PC-3 (cell line): ENCODE results near the gene BTBD19. TPM values are rescaled to one million over a fixed set of nuclear protein-coding genes. Genes with fewer than 3 reads are reported as not detected.

Experiments
- ATAC-seq: fragments of 200-7000 bp; cut with Tn5 transposase; 2 replicates; pipeline ENCODE4 v1.9.1; 2020; ENCODE audit warnings: mild to moderate bottlenecking, moderate library complexity
- BruUV-seq: library from RNA; stranded (reverse); fragments of 400-500 nt; replicated peaks from 2 replicates; lab custom pipeline; 2021; lab: Mats Ljungman, UMichigan
- CTCF ChIA-PET: fragments of 300-600 bp; sonication (Branson Sonifier 250); formaldehyde crosslinking; loops from one replicate; lab custom pipeline; 2022; ENCODE audit warnings: antibody characterized with exemption; lab: Charles Lee
- POLR2A ChIA-PET: fragments of 300-600 bp; sonication (Branson Sonifier 250); formaldehyde crosslinking; loops from one replicate; lab custom pipeline; 2022; ENCODE audit warnings: antibody characterized with exemption; ENCODE audit not compliant: unreplicated experiment; lab: Charles Lee
- DNase-seq: peaks from one replicate; pipeline ENCODE4 v3.0.0-alpha.2; 2015
- H2AFZ ChIP-seq: fragments of 300-600 bp; sonication (generic); 2 replicates; pipeline ENCODE4 v1.6.0; 2016; ENCODE audit warnings: antibody characterized with exemption, low read length
- H3F3A ChIP-seq: fragments of 300-600 bp; sonication (generic); one replicate; pipeline ENCODE4 v1.6.0; 2017; ENCODE audit warnings: antibody characterized with exemption, low read length, control low read depth, mild to moderate bottlenecking; ENCODE audit not compliant: unreplicated experiment
- H3K27ac ChIP-seq: fragments of 300-600 bp; sonication (generic); 2 replicates; pipeline ENCODE4 v1.5.1; 2016; ENCODE audit warnings: mild to moderate bottlenecking, low read length
- H3K27me3 ChIP-seq: fragments of 300-600 bp; sonication (generic); 2 replicates; pipeline ENCODE4 v1.6.1; 2016; ENCODE audit warnings: low read length, mixed read lengths
- H3K36me3 ChIP-seq: fragments of 300-600 bp; sonication (generic); 2 replicates; pipeline ENCODE4 v1.6.1; 2016; ENCODE audit warnings: low read depth, mixed run types, low read length, mixed read lengths
- H3K4me1 ChIP-seq: fragments of 300-600 bp; sonication (generic); 2 replicates; pipeline ENCODE4 v1.5.1; 2016; ENCODE audit warnings: low read length; ENCODE audit not compliant: insufficient read depth
- H3K4me2 ChIP-seq: fragments of 300-600 bp; sonication (generic); 2 replicates; pipeline ENCODE4 v1.6.0; 2016; ENCODE audit warnings: low read length
- H3K4me3 ChIP-seq: fragments of 300-600 bp; sonication (generic); 2 replicates; pipeline ENCODE4 v1.5.1; 2016; ENCODE audit warnings: mild to moderate bottlenecking, low read length, mixed read lengths
- H3K79me2 ChIP-seq: fragments of 300-600 bp; sonication (generic); 2 replicates; pipeline ENCODE4 v1.6.1; 2017; ENCODE audit warnings: low read length, mixed read lengths
- H3K9ac ChIP-seq: fragments of 300-600 bp; sonication (generic); 2 replicates; pipeline ENCODE4 v1.6.0; 2016; ENCODE audit warnings: mild to moderate bottlenecking, low read length
- H3K9me2 ChIP-seq: fragments of 300-600 bp; sonication (generic); replicated peaks from 2 replicates; pipeline ENCODE4 v1.6.1; 2016; ENCODE audit warnings: mixed run types, low read length, mixed read lengths
- H3K9me3 ChIP-seq: fragments of 300-600 bp; sonication (generic); 2 replicates; pipeline ENCODE4 v1.6.1; 2016; ENCODE audit warnings: low read length, mixed read lengths
- H4K20me1 ChIP-seq: fragments of 300-600 bp; sonication (generic); 2 replicates; pipeline ENCODE4 v1.6.1; 2016; ENCODE audit warnings: low read length, mixed read lengths
- CTCF ChIP-seq: fragments of 300-600 bp; sonication (generic); conservative IDR thresholded peaks from 2 replicates; pipeline ENCODE4 v1.5.1; 2017; ENCODE audit warnings: antibody characterized with exemption, low read depth, mild to moderate bottlenecking, low read length
- EZH2 ChIP-seq: fragments of 300-600 bp; sonication (generic); IDR thresholded peaks from one replicate; pipeline ENCODE4 v1.6.1; 2017; ENCODE audit warnings: antibody characterized with exemption, mild to moderate bottlenecking, low read length; ENCODE audit not compliant: unreplicated experiment
- EZH2phosphoT487 ChIP-seq: fragments of 300-600 bp; sonication (generic); IDR thresholded peaks from 2 replicates; pipeline ENCODE4 v1.6.1; 2018; ENCODE audit warnings: mild to moderate bottlenecking, antibody characterized with exemption, low read length, borderline replicate concordance
- intact Hi-C: fragments of 100-400 bp; cut with micrococcal nuclease; formaldehyde crosslinking; loops from 2 replicates; pipeline ENCODE4 v1.9.0; 2023
- total RNA-seq: library from RNA; depleted of rRNA; stranded (reverse); fragments of >200 nt; gene quantifications from 2 replicates; pipeline ENCODE4 v1.2.3, GENCODE V29; 2014

The BTBD19 gene
- total RNA-seq, 1 experiment from 2014 or later, result 0.58 TPM

GRCh38 chr1:44806025-44806703, 2.2 kb upstream of the BTBD19 start:
- POLR2A ChIA-PET, result no interaction called here
- ATAC-seq (no peak), DNase-seq (no peak)
- H3K36me3 ChIP-seq, result peaks cover 7% of the 10 kb centered on the region; the same call in 1 of the 2 replicates
- no peak overlapping the region for H3K4me3 ChIP-seq
- peak overlapping the region; percentile 40 for H3K4me2 ChIP-seq
- H3K9ac ChIP-seq, result peak overlapping the region; percentile 87
- BruUV-seq, result no TSS peak
- CTCF ChIA-PET, result interaction anchor here (0.6 kb wide), 1 partner anchor 13 kb away, joined by 3 read pairs; no protein-coding TSS in a partner anchor
- H3F3A ChIP-seq, result peaks cover 5% of the 10 kb centered on the region
- peaks cover 47% of the 10 kb centered on the region for H3K4me1 ChIP-seq
- H4K20me1 ChIP-seq, result peaks cover 6% of the 10 kb centered on the region; the same call in 1 of the 2 replicates
- H3K9me2 ChIP-seq, result no peaks in the 10 kb centered on the region
- intact Hi-C loops, result no loop called here
- H3K27ac ChIP-seq, result peak overlapping the region; percentile 98
- no peak for TF ChIP-seq EZH2
- TF ChIP-seq EZH2phosphoT487, result no peak
- TF ChIP-seq CTCF, result no peak; the same call in 1 of the 2 replicates
- H3K9me3 ChIP-seq, result no peaks in the 10 kb centered on the region
- no peaks in the 10 kb centered on the region for H3K27me3 ChIP-seq
- H3K79me2 ChIP-seq, result peaks cover 13% of the 10 kb centered on the region
- H2AFZ ChIP-seq, result no peak overlapping the region

- Histone ChIP-seq H3K9ac (peak within 1 kb of the TSS; percentile 87), H3K4me3 (no peak within 1 kb of the TSS), H3K4me1 (peaks cover 45% of the 10 kb centered on the region), H3K27ac (peak within 1 kb of the TSS; percentile 98), H3K9me3 (no peaks in the 10 kb centered on the region), H4K20me1 (peaks cover 4% of the 10 kb centered on the region; the same call in 1 of the 2 replicates), H3K4me2 (peak within 1 kb of the TSS; percentile 66), H3K79me2 (peaks cover 6% of the 10 kb centered on the region), H2AFZ (0 out of 2 replicates have a peak within 1 kb of the TSS, but pooled peaks have one; percentile 11), H3F3A (peaks cover 5% of the 10 kb centered on the region), H3K9me2 (no peaks in the 10 kb centered on the region), H3K27me3 (no peaks in the 10 kb centered on the region), H3K36me3 (peaks cover 7% of the 10 kb centered on the region; the same call in 1 of the 2 replicates)
- POLR2A ChIA-PET, result no interaction called here
- BruUV-seq, result TSS peak; percentile 88
- TF ChIP-seq EZH2, result no peak
- TF ChIP-seq CTCF, result no peak
- no peak for TF ChIP-seq EZH2phosphoT487
- no peak for DNase-seq
- CTCF ChIA-PET, result interaction anchor here (0.6 kb wide), 1 partner anchor 13 kb away, joined by 3 read pairs; no protein-coding TSS in a partner anchor
- intact Hi-C loops, result no loop called here
- ATAC-seq, result peak; percentile 7; the same call in 1 of the 2 replicates
Measured at GRCh38 chr1:44806704-44807363, 1.5 kb upstream of the BTBD19 start, which contains the start of gene DYNLT4. DYNLT4 (minus strand) TSS chr1:44807351; CDS start chr1:44806668, 683 bp downstream.
